ENCODE data around the gene NDRG3.

The NDRG3 gene

DNA sequence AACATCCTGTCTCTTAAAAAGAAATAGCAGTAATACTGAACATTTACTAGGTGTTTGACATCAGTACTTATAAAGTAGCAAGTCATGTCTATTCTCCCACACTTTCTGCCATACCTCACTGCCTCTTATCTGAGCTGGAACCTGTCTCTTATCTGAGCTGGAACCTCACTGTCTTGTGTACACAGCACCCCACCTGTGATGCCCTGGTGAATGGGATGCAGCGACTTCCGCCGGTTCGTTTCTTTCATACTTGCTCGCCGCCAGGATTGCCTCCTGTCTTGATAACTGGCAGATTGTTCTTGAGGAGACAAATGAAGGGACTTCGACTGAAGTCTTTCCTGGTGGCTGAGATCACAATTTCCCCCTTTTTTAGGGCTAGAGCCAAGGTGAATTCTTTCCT, 24.8 kb upstream of the NDRG3 start:
- DNase-seq = no peak
- intact Hi-C loops (cut with DNase I) = loop anchor here (10.0 kb wide), 1 partner anchor 94 kb away; a partner anchor contains a TSS

DNA sequence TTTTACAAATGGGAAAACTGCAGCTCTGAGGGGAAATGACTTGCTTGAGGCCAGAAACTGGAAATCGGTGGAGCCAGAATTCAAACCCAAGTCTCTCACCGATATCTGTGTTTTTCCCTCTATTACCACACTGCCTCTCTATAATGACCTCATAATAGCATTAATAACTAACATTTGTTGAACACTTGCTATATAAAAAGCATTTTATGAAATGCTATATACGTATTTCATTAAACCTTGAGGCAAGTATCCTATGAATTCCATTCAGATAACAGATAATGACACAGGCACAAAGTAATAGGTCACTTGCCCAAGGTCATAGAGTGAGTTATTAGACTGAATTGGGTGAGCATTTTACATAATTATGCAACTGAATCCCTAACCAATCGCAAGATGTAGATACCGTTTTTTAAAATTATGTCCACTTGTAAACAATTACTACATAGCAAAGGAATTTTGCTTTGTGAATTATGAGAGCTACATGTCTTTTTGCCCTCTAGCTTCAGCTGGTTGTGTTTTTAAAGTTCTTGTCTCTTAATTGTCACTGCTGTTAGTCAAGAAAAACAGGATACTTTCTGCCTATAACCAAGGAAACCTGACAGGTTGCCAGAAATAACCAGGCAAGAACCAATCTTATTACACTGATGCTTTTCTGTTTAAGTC, 23.0 kb upstream of the NDRG3 start:
- intact Hi-C loops (cut with DNase I) = no loop called here
- no peak for DNase-seq

DNA sequence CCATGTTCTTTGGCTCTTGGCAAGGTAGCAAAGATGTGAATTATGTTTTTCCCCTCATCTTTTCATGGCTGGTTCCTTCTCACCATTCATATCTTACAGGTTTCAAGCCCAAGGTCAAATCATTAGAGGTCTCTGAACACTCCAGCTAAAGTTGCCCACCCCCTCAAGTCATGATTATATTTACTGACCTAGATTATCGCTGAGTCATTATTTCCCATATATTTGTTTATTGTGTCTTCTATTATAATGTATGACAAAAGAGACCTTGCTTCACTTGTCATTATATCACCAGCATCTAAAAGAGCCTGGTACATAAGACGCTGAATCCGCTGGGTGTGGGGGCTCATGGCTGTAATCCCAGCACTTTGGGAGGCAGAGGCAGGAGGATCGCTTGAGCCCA, 15.2 kb upstream of the NDRG3 start:
- DNase-seq = no peak
- intact Hi-C loops (cut with DNase I) = no loop called here

DNA sequence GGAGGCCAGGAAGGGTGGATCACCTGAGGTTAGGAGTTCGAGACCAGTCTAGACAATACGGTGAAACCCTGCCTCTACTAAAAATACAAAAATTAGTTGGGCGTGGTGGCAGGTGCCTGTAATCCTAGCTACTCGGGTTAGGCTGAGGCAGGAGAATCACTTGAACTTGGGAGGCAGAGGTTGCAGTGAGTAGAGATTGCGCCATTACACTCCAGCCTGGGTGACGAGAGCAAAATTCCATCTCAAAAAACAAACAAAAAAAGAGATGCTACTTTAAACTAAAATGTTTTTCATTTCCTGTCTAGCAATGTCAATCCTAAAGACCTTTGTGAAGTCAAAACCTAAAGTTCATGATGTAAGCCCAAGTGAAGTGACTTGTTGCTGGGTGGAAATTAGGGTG, 14.8 kb upstream of the NDRG3 start:
- DNase-seq = no peak
- intact Hi-C loops (cut with DNase I) = no loop called here

DNA sequence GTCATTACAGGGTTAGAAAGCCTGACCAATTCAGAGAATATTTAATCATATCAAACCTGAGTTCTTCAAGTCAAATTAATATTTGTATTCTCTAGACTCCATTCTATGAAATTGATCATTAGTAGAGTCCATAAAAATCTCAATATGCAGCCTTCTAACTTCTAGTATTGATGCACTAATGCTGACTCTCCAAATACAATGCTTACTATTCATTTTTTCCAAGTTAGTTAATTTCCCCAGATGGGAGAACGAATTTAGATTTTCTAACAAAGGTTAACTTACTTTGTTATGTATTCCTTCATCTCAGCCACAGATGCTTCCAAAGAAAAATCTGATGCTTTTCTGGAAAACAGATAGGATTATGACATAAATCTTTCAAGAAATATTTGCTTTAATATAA, 12.4 kb upstream of the NDRG3 start:
- intact Hi-C loops (cut with DNase I) = no loop called here
- no peak for DNase-seq

DNA sequence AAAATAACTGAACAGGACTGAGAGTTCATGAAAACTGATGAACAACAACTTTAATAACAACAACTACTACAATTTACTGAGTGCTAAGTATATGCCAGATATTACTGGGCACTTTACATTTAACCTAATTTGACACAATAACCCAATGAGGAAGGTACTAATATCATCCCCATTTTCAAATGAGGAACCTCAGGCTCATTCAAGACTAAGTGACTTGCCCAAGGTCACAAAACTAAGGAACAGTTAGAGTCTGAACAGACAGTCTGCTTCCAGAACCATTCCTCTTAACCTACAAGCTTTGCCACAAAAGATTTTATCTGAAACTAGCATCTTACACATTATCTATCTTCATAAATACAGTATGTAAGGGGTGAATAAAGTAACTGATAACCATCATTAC, 10.6 kb upstream of the NDRG3 start:
- no peak for DNase-seq
- intact Hi-C loops (cut with DNase I) = no loop called here

DNA sequence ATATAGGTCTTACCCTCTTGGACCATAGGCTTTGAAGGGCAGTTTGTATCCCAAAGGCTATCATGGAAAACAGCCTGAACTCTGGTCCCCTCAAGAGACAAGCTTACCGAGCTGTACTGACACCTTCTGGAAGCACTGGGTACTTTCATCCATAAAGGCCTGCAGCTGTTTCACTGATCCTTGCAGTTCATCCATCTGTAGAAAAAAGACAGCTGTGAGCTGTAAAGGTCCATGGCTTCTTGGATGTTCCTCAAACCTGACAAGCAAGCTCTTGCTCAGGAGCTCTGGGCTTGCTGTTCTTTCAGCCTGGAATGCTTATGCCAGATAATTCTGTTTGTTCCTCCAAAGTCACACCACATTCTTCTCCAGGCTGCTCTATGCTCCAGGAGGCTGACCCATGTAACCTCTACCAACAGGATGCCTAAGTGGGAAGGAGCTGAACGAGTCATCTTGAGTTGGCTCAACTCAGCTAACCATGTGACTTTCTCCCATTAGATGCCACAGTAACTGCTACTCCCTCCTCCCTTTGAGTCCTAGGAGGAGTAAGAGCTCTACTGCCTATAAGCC, 8.8 kb upstream of the NDRG3 start:
- intact Hi-C loops (cut with DNase I) = no loop called here
- DNase-seq = peak in 33 of 42 donors; percentile 21 to 85 (median 67)

DNA sequence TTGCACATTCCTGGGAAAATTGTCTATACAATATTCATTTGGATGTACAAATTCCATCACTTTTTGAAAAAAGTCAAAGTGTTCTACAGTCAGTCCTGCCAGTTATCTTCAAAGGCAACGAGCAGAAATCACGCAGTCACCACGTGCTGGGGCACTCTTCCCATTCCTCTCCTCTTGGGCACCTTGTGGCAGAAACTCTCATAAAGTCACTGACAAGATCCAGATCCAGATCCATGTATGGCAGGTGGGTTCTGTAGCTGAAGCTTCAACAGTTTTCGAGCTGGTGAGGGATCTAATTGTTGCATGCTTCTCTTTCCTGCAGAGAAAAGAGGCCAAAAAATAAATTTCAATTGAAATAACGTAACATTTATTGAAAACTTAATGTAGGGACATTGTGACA, 6.7 kb upstream of the NDRG3 start:
- intact Hi-C loops (cut with DNase I) = no loop called here
- no peak for DNase-seq

DNA sequence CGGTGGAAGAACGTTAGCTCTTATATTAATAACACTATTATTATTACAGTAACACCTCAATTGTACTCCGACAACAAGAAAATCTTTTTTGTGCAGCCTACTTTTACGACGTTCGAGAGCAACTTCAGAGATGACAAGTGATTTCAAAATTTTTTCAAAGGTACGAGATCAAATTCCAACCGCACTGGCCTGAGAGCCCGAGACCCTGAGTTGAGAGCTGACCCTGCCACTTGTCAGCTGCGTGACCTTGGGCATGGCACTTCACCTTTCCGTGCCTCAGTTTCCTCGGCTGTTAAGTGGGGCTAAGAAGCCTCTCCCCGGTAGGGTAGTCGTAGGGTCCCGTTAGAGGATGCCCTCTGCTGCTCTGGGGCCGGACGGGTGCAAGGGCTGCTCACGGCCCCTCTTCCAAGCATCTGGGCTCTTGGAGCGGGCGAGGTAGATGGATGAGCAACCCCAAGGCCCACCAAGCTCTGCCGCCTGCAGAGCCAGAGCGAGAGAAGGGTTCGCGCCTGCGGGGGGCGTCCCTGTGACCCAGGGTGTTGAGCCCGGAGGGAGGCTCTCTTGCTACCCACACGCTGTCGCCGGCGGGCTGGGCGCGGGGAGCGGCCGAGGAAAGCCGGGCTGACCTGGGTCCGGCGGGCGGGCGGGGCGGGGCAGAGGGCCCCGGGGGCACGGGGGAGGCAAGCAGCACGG, 510 bp downstream of the NDRG3 start:
- peak in 21 of 42 donors; percentile 5 to 64 (median 35) for DNase-seq
- intact Hi-C loops (cut with DNase I) = loop anchor here (10.0 kb wide), 1 partner anchor 141 kb away; the partner anchor contains the start of gene RAB5IF

DNA sequence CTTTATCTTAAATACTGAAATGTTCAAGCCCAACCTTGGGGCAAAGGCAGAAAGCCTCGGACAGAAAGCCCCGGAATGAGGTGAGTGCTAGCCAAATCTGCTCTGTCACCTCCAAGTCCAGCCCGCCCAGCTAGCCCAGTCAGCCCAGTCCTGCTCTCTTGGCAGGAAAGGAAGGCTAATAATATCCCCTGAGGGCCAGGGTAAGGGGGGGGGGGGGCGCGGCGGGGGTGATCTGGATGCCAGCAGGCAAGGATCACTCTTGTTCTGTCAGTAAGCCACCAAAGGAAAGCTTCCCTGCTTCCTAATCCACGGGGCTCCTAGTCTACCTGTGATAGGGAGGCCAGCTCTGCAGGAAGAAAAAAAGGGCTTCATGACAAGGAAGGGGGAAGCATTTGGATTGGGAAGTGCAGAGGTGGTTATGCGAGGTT, 1.1 kb downstream of the NDRG3 start:
- intact Hi-C loops (cut with DNase I) = loop anchor here (10.0 kb wide), 1 partner anchor 140 kb away; the partner anchor contains the start of gene RAB5IF
- peak in 28 of 42 donors; percentile 9 to 63 (median 28) for DNase-seq

DNA sequence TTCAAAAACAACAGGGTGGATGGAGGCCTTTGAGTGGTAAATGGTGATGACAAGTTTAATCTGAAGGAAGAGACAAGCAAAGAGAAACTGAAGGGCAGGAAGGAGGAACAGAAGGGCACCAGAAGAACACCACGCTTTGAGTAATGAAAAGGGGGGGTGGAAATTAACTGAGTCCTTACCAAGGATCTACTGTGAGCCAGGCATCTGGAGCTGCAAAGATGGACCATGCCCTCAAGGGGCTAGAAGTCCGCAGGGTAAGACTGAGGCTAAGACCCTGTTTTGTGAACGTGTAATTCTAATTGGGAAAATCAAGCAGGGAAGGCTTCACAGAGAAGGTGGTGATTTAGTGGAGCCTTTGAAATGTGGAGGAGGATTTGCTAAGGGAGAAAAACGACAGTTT, 1.6 kb downstream of the NDRG3 start:
- no peak for DNase-seq
- intact Hi-C loops (cut with DNase I) = loop anchor here (10.0 kb wide), 1 partner anchor 139 kb away; the partner anchor contains the start of gene RAB5IF

DNA sequence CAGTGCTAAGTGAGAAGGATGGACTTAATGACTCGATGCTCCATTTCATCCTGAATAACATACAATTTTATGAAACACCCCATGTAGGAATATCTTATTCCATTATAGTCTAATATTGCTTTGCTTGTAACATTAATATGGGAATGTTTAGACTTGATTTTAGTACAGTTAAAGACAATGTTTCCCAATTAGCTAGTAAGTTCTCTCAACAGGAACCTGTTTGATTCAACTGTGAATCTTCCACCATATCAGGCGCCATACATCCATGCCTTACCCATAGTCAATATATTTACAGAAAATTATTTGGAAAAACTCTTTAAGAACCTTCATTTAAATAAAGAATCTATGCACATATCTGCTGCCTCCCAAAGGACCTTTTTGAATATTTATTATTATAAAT, 3.3 kb downstream of the NDRG3 start:
- intact Hi-C loops (cut with DNase I) = loop anchor here (10.0 kb wide), 1 partner anchor 138 kb away; the partner anchor contains the start of gene RAB5IF
- DNase-seq = no peak

DNA sequence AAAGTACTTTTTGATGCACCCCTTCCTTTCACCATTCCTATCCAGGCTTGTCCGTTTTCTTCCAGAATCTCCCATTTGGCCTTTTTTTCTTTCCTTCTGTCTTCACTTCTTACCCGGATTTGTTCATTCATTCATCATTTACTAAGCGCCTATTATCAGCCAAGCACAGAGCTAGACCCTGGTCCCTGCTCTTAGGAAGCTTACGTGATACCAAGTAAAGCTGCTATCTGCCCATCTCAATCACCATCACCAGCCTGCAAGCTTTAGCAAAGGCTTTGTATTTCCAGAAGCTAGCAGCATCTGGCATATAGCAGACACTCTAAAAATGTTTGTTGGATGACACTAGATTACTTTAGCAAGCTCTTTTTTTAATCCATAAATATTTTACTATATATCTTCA, 4.8 kb downstream of the NDRG3 start:
- intact Hi-C loops (cut with DNase I) = loop anchor here (10.0 kb wide), 1 partner anchor 136 kb away; the partner anchor contains the start of gene RAB5IF
- no peak for DNase-seq

DNA sequence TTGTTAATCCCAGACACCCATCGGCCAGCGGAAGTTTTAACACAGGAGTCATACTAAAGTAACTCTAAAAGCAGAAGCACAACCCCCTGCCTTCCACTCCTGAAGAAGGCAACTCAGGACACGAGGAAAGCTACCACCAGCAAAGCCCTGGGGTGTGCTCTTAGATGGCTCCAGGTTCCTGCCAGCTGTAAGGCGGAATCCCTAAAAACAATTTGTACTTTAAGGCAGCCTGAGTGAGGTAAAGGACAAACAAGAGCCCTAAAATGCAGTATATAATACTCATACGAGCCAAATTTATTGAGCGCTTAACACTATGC, 8.7 kb downstream of the NDRG3 start:
- no peak for DNase-seq
- intact Hi-C loops (cut with DNase I) = no loop called here

DNA sequence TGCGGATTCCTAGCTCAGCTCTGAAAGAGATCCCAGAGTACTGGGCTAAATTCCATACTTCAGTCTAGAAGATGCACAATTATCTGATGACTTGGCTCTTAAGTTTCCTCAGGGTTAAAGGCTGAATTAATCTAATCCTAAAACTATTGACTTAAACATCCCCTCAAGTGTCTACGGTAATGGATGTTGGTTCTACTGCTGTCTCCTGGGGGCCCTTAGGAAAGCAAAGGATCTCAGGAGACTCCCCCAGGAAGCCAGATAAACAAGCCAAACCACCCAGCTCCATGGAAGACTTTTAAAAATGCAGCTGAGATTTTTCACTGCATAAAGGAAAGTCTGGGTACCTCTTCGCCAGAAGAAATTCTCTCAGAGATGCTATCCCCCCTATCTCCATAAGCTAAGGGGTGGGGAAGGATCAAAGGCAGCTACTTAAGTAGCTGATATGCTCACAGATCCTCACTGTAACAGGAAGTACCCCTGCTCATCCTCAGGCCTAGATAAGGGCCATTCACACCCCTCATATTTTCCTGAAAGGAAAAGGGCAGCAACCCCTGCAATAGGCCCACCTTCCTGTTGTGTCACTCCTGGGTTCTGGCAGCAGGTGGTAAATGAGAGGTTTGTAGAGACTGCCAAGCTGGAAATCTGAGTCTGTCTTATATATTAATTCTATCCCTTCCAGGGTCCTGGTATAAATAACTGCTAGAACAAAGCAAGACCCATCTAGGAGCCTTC, 9.3 kb downstream of the NDRG3 start:
- DNase-seq = no peak
- intact Hi-C loops (cut with DNase I) = no loop called here

DNA sequence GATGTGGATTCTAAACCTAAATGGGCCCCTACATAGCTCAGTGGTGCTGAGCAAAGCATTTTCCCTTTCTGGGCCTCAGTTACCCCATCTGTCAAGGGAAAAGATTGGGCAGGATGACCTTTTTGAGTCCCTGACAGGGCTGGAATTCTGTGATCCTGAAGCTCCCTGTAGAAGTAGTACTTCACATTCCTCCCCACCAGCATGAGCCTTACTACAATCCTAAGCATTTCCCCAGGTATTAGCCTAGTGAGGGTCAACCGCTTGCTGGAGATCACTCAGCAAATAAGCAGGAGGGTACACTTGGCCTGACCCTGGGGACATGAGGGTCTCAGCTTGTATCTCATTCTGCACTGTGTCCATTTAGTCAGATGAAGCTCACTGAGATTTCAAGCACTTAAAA, 13.4 kb downstream of the NDRG3 start:
- no peak for DNase-seq
- intact Hi-C loops (cut with DNase I) = no loop called here

DNA sequence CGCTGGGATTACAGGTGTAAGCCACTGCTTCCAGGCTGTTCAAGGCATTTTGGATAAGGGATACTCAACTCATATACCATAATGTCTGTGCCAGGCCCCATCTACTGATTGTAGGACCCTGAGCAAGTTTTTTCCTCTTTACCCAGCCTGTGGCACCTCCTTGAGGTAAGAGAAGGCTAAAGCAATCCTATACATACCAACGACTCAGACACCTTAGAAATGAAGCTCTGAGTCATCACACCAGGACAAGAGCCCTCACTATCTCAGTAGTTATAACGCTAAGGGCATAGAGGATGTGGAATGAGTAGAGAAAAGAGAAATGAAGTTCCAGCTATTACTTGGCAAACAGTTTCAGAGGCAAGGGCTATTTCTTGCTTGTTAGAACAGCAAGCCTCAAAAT, 16.9 kb downstream of the NDRG3 start:
- DNase-seq = no peak
- intact Hi-C loops (cut with DNase I) = no loop called here

DNA sequence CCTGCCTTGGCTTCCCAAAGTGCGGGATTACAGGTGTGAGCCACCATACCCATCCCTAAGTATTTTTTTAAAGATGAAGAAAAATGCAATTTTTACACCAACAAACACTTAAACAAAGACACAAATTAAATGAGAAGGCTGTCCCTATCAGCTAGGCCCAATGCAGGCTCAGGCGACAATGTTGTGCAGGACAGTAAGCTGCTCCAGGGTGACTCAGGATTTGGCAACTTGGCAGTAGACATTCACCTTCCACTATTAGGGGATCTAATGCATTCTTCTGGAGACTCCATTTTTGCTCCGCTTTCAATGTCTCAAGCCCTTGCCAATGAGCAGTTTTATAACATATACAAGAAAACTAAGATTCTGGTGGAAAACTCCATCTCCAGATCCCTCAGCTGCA, 19.7 kb downstream of the NDRG3 start:
- intact Hi-C loops (cut with DNase I) = no loop called here
- no peak for DNase-seq

DNA sequence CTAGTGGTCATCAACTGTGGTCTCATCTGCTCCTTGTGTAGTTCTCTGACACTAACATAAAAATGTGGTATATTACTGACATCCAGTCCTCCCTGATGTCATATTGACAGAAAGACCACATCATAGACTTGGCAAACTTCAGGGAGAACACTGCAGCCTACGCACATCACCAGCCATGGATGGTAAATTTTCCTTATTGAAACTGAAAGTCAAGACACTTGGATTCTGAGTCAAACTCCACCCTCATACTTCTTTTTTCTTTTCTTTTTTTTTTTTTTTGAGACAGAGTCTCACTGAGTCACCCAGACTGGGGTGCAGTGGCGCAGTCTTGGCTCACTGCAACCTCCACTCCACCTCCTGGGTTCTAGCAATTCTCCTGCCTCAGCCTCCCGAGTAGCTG, 25.4 kb downstream of the NDRG3 start:
- DNase-seq = peak in 12 of 42 donors; percentile 16 to 52 (median 24)
- intact Hi-C loops (cut with DNase I) = no loop called here

DNA sequence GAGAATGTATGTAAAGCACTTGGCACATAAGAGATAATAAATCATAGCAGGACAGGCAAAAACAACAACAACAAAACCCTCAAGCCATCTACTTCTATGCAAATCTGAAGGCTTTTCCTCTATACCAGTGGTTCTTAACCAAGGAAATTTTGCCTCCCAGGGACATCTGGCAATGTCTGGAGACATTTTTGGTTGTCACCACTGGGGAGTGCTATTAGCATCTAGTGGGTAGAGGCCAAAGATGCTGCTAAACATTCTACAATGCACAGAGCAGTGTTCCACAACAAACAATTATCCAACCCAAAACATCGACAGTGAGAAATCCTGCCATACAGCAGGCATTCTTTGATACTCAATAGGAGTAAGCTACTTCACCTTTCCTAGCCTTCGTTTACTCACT, 28.2 kb downstream of the NDRG3 start:
- DNase-seq = peak in 26 of 42 donors; percentile 9 to 76 (median 38)
- intact Hi-C loops (cut with DNase I) = no loop called here

Data from head of caudate nucleus (tissue), 42 donors.